Measurements from ENCODE around the gene SNX25.

Gene SNX25

GRCh38 chr4:185242749-185243533 lies 33.5 kb downstream of the SNX25 start:
- Histone ChIP-seq H3K36me3 (ENCODE audit: control insufficient read depth, insufficient read depth, low read length) (no peaks in the 10 kb centered on the region), H3K9me3 (ENCODE audit: control insufficient read depth, low read length) (no peaks in the 10 kb centered on the region), H3K4me1 (ENCODE audit: control insufficient read depth, insufficient read depth, low read length, poor library complexity, severe bottlenecking) (no peaks in the 10 kb centered on the region), H3K27me3 (replicated peaks; ENCODE audit: control insufficient read depth, insufficient read depth, low read length, poor library complexity, severe bottlenecking) (no peaks in the 10 kb centered on the region), H3K4me3 (ENCODE audit: insufficient read depth, low read depth, low read length, poor library complexity, severe bottlenecking) (no peak overlapping the region), H3K27ac (ENCODE audit: insufficient read depth, low read length, poor library complexity, severe bottlenecking) (no peak overlapping the region)
- no peak for DNase-seq

DNA sequence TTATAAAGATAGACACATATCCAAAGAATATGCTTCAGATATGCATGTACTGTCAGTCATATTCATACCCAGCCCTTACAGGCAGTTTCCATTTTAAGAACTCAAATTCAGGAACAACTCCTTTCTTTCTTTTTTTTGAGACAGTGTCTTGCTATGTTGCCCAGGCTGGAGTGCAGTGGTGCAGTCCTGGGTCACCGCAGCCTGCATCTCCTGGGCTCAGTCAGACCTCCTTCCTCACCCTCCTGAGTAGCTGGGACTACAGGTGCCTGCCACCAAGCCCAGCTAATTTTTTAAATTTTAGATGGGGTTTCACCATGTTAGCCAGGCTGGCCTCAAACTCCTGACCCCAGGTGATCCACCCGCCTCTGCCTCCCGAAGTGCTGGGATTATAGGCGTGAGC lies 34.5 kb downstream of the SNX25 start:
- Histone ChIP-seq H3K4me1 (ENCODE audit: control insufficient read depth, insufficient read depth, low read length, poor library complexity, severe bottlenecking) (no peaks in the 10 kb centered on the region), H3K9me3 (ENCODE audit: control insufficient read depth, low read length) (no peaks in the 10 kb centered on the region), H3K27ac (ENCODE audit: insufficient read depth, low read length, poor library complexity, severe bottlenecking) (no peak overlapping the region), H3K27me3 (replicated peaks; ENCODE audit: control insufficient read depth, insufficient read depth, low read length, poor library complexity, severe bottlenecking) (no peaks in the 10 kb centered on the region), H3K4me3 (ENCODE audit: insufficient read depth, low read depth, low read length, poor library complexity, severe bottlenecking) (no peak overlapping the region), H3K36me3 (ENCODE audit: control insufficient read depth, insufficient read depth, low read length) (no peaks in the 10 kb centered on the region)
- DNase-seq: no peak

DNA sequence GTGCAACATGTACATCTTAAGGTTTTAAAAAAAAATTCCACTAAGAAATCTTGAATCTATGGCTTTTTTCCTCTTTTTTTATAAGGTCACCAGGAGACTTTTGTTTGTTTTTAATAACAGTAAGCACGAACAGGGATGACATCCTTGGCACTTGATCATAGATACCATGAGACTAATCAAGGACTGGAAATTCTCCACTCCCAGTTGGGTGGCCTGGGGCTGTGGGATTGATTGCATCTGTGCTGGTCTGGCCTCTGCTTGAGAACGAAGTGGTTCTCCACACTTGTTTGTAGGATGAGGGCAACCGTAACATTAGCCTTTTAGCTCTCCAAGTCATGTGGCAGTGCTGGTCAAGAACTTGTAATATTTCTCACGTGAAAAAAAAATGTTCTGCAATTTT lies 35.4 kb downstream of the SNX25 start:
- H3K9me3 ChIP-seq (ENCODE audit: control insufficient read depth, low read length): no peaks in the 10 kb centered on the region
- H3K36me3 ChIP-seq (ENCODE audit: control insufficient read depth, insufficient read depth, low read length): no peaks in the 10 kb centered on the region

GRCh38 chr4:185246453-185246852 lies 37.1 kb downstream of the SNX25 start:
- Histone ChIP-seq H3K27me3 (replicated peaks; ENCODE audit: control insufficient read depth, insufficient read depth, low read length, poor library complexity, severe bottlenecking) (no peaks in the 10 kb centered on the region), H3K4me1 (ENCODE audit: control insufficient read depth, insufficient read depth, low read length, poor library complexity, severe bottlenecking) (no peaks in the 10 kb centered on the region), H3K27ac (ENCODE audit: insufficient read depth, low read length, poor library complexity, severe bottlenecking) (no peak overlapping the region), H3K36me3 (ENCODE audit: control insufficient read depth, insufficient read depth, low read length) (no peaks in the 10 kb centered on the region), H3K9me3 (ENCODE audit: control insufficient read depth, low read length) (no peaks in the 10 kb centered on the region), H3K4me3 (ENCODE audit: insufficient read depth, low read depth, low read length, poor library complexity, severe bottlenecking) (no peak overlapping the region)
- DNase-seq: no peak

More for the DNA sequence above, 35.4 kb downstream of the SNX25 start:
- Histone ChIP-seq H3K4me1 (ENCODE audit: control insufficient read depth, insufficient read depth, low read length, poor library complexity, severe bottlenecking) (no peaks in the 10 kb centered on the region), H3K27ac (ENCODE audit: insufficient read depth, low read length, poor library complexity, severe bottlenecking) (no peak overlapping the region), H3K4me3 (ENCODE audit: insufficient read depth, low read depth, low read length, poor library complexity, severe bottlenecking) (no peak overlapping the region), H3K27me3 (replicated peaks; ENCODE audit: control insufficient read depth, insufficient read depth, low read length, poor library complexity, severe bottlenecking) (no peaks in the 10 kb centered on the region)
- DNase-seq: no peak

DNA sequence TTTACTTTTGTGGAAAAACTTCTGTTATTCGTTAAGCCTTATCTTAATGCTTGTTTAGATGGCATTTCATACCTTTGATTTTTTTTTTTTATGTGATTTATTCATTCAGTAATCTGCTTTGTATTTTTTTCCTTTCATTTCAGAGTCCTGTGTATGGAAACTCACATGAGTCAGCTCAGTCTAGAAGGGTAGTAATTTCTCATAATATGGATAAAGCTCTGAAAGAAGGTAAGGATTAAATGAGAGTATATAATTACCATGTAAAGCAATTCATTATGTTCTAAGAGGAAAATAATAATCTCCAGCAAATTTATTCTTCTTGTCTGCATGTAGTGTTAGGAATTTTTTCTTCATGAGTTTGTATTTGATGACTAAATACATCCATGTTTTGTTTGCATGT lies 37.8 kb downstream of the SNX25 start:
- Histone ChIP-seq H3K9me3 (ENCODE audit: control insufficient read depth, low read length) (no peaks in the 10 kb centered on the region), H3K36me3 (ENCODE audit: control insufficient read depth, insufficient read depth, low read length) (no peaks in the 10 kb centered on the region), H3K4me1 (ENCODE audit: control insufficient read depth, insufficient read depth, low read length, poor library complexity, severe bottlenecking) (peaks cover 4% of the 10 kb centered on the region), H3K27ac (ENCODE audit: insufficient read depth, low read length, poor library complexity, severe bottlenecking) (no peak overlapping the region), H3K4me3 (ENCODE audit: insufficient read depth, low read depth, low read length, poor library complexity, severe bottlenecking) (no peak overlapping the region), H3K27me3 (replicated peaks; ENCODE audit: control insufficient read depth, insufficient read depth, low read length, poor library complexity, severe bottlenecking) (no peaks in the 10 kb centered on the region)
- DNase-seq: no peak

GRCh38 chr4:185248393-185249039 lies 39.1 kb downstream of the SNX25 start:
- Histone ChIP-seq H3K27ac (ENCODE audit: insufficient read depth, low read length, poor library complexity, severe bottlenecking) (no peak overlapping the region), H3K4me3 (ENCODE audit: insufficient read depth, low read depth, low read length, poor library complexity, severe bottlenecking) (no peak overlapping the region), H3K27me3 (replicated peaks; ENCODE audit: control insufficient read depth, insufficient read depth, low read length, poor library complexity, severe bottlenecking) (no peaks in the 10 kb centered on the region), H3K36me3 (ENCODE audit: control insufficient read depth, insufficient read depth, low read length) (no peaks in the 10 kb centered on the region), H3K9me3 (ENCODE audit: control insufficient read depth, low read length) (no peaks in the 10 kb centered on the region), H3K4me1 (ENCODE audit: control insufficient read depth, insufficient read depth, low read length, poor library complexity, severe bottlenecking) (peaks cover 8% of the 10 kb centered on the region)
- DNase-seq: no peak

DNA sequence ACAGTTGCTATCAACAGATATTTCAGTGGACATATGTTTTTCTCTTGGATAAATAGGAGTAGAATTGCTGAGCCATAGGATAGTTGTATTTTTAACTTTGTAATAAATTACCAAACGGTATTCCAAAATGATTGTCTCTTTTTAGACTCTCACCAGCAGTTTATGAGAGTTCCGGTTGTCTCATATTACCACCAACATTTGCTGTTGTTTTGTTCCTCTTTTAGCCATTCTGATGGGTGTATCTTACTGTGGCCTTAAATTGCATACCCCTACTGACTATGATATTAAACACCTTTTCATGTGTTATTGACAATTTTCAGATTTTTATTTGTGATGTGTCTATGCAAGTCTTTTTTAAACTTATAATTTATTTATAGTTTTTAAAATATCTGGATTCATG lies 39.7 kb downstream of the SNX25 start:
- no peaks in the 10 kb centered on the region for H3K36me3 ChIP-seq (ENCODE audit: control insufficient read depth, insufficient read depth, low read length)
- H3K4me3 ChIP-seq (ENCODE audit: insufficient read depth, low read depth, low read length, poor library complexity, severe bottlenecking): no peak overlapping the region
- no peaks in the 10 kb centered on the region for H3K9me3 ChIP-seq (ENCODE audit: control insufficient read depth, low read length)
- peaks cover 9% of the 10 kb centered on the region for H3K4me1 ChIP-seq (ENCODE audit: control insufficient read depth, insufficient read depth, low read length, poor library complexity, severe bottlenecking)
- H3K27ac ChIP-seq (ENCODE audit: insufficient read depth, low read length, poor library complexity, severe bottlenecking): no peak overlapping the region
- no peaks in the 10 kb centered on the region for H3K27me3 ChIP-seq (replicated peaks; ENCODE audit: control insufficient read depth, insufficient read depth, low read length, poor library complexity, severe bottlenecking)
- DNase-seq: no peak

- Histone ChIP-seq H3K4me1 (ENCODE audit: control insufficient read depth, insufficient read depth, low read length, poor library complexity, severe bottlenecking) (peaks cover 23% of the 10 kb centered on the region), H3K9me3 (ENCODE audit: control insufficient read depth, low read length) (no peaks in the 10 kb centered on the region), H3K4me3 (ENCODE audit: insufficient read depth, low read depth, low read length, poor library complexity, severe bottlenecking) (no peak overlapping the region), H3K27me3 (replicated peaks; ENCODE audit: control insufficient read depth, insufficient read depth, low read length, poor library complexity, severe bottlenecking) (no peaks in the 10 kb centered on the region), H3K36me3 (ENCODE audit: control insufficient read depth, insufficient read depth, low read length) (no peaks in the 10 kb centered on the region), H3K27ac (ENCODE audit: insufficient read depth, low read length, poor library complexity, severe bottlenecking) (peak overlapping the region; percentile 66)
- peak in 1 of 3 donors; percentile 3 for DNase-seq
Observed at GRCh38 chr4:185254434-185254833, 45.0 kb downstream of the SNX25 start.

- no peaks in the 10 kb centered on the region for H3K9me3 ChIP-seq (ENCODE audit: control insufficient read depth, low read length)
- H3K36me3 ChIP-seq (ENCODE audit: control insufficient read depth, insufficient read depth, low read length): no peaks in the 10 kb centered on the region
- peak overlapping the region; percentile 22 for H3K4me3 ChIP-seq (ENCODE audit: insufficient read depth, low read depth, low read length, poor library complexity, severe bottlenecking)
- H3K27ac ChIP-seq (ENCODE audit: insufficient read depth, low read length, poor library complexity, severe bottlenecking): peak overlapping the region; percentile 62
- H3K27me3 ChIP-seq (replicated peaks; ENCODE audit: control insufficient read depth, insufficient read depth, low read length, poor library complexity, severe bottlenecking): no peaks in the 10 kb centered on the region
- peaks cover 27% of the 10 kb centered on the region for H3K4me1 ChIP-seq (ENCODE audit: control insufficient read depth, insufficient read depth, low read length, poor library complexity, severe bottlenecking)
- no peak for DNase-seq
Observed at GRCh38 chr4:185255868-185256267, 46.5 kb downstream of the SNX25 start.

DNA sequence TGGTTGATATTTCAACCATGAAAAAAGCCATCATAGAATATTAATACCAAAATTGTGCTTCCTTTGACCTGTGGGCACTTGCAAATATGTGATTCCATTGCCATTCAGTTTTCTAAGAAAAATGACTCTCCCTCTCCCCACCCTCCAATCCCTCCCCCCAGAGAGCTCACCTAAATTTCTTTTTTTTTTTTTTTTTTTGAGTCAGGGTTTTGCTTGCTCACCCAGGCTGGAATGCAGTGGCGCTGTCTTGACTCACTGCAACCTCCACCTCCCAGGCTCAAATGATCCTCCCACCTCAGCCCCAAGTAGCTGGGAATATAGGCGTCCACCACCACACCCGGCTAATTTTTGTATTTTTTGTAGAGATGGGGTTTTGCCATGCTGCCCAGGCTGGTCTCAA lies 47.0 kb downstream of the SNX25 start:
- no peak for DNase-seq
- no peak overlapping the region for H3K4me3 ChIP-seq (ENCODE audit: insufficient read depth, low read depth, low read length, poor library complexity, severe bottlenecking)
- H3K4me1 ChIP-seq (ENCODE audit: control insufficient read depth, insufficient read depth, low read length, poor library complexity, severe bottlenecking): peaks cover 27% of the 10 kb centered on the region
- peak overlapping the region; percentile 62 for H3K27ac ChIP-seq (ENCODE audit: insufficient read depth, low read length, poor library complexity, severe bottlenecking)
- no peaks in the 10 kb centered on the region for H3K36me3 ChIP-seq (ENCODE audit: control insufficient read depth, insufficient read depth, low read length)
- no peaks in the 10 kb centered on the region for H3K9me3 ChIP-seq (ENCODE audit: control insufficient read depth, low read length)
- no peaks in the 10 kb centered on the region for H3K27me3 ChIP-seq (replicated peaks; ENCODE audit: control insufficient read depth, insufficient read depth, low read length, poor library complexity, severe bottlenecking)

Measured in effector memory CD4-positive, alpha-beta T cell (primary cell).